H1 (cell line): Measurements from ENCODE around the gene AKAP8. TPM values are rescaled to one million over a fixed set of nuclear protein-coding genes. Genes with fewer than 3 reads are reported as not detected.

Experiments used
- CTCF ChIA-PET: fragments of 300-600 bp; sonication (Branson Sonifier 250); formaldehyde crosslinking; loops from one replicate; lab custom pipeline; 2021; ENCODE audit not compliant: partially characterized antibody; lab: Charles Lee
- POLR2A ChIA-PET: fragments of 300-600 bp; sonication (Branson Sonifier 250); formaldehyde crosslinking; loops from one replicate; lab custom pipeline; 2021; ENCODE audit warnings: inconsistent platforms; ENCODE audit not compliant: partially characterized antibody; lab: Charles Lee
- DNase-seq, 2 experiments: peaks; one replicate each; pipeline versions ENCODE4 v3.0.0 to v3.0.0-alpha.2; 2010 to 2022; ENCODE audit warnings: low spot score in 2 of 2, low read depth in 1 of 2, mixed read lengths in 1 of 2
- FAIRE-seq: peaks from 2 replicates; lab custom pipeline; 2011; peaks lifted over from hg19 to GRCh38; lab: Jason Lieb, UNC
- H2AFZ ChIP-seq: 2 replicates; pipeline ENCODE4 v1.8.1; 2012; ENCODE audit warnings: low read length, inconsistent platforms
- H2AK5ac ChIP-seq: 2 replicates; pipeline ENCODE4 v1.6.1; 2013; ENCODE audit warnings: low read depth, low read length
- H2BK120ac ChIP-seq: replicated peaks from 2 replicates; pipeline ENCODE3; 2013; ENCODE audit warnings: low read depth, low read length, inconsistent platforms
- H2BK12ac ChIP-seq: 2 replicates; pipeline ENCODE4 v1.6.1; 2013; ENCODE audit warnings: low read depth, low read length
- H2BK15ac ChIP-seq: 2 replicates; pipeline ENCODE4 v1.6.1; 2013; ENCODE audit warnings: low read length
- H2BK20ac ChIP-seq: 2 replicates; pipeline ENCODE4 v1.6.1; 2013; ENCODE audit warnings: low read length
- H2BK5ac ChIP-seq: 2 replicates; pipeline ENCODE4 v1.6.1; 2013; ENCODE audit warnings: low read depth, low read length
- H3K14ac ChIP-seq: 2 replicates; pipeline ENCODE4 v1.6.1; 2013; ENCODE audit warnings: inconsistent platforms; ENCODE audit not compliant: insufficient read length
- H3K18ac ChIP-seq: 2 replicates; pipeline ENCODE4 v1.6.1; 2013; ENCODE audit warnings: low read length; ENCODE audit errors: extremely low read depth
- H3K23ac ChIP-seq: 2 replicates; pipeline ENCODE4 v1.6.1; 2013; ENCODE audit warnings: inconsistent platforms; ENCODE audit not compliant: insufficient read length
- H3K23me2 ChIP-seq: 2 replicates; pipeline ENCODE4 v1.6.1; 2013; ENCODE audit warnings: low read depth, low read length
- H3K27ac ChIP-seq: 2 replicates; pipeline ENCODE4 v1.6.1; 2011; ENCODE audit warnings: low read depth, low read length, inconsistent platforms
- H3K27me3 ChIP-seq, 4 experiments: replicated peaks in 1 of 4; 1 replicate in 1 of 4; 2 replicates in 3 of 4; pipeline versions ENCODE4 v1.6.1 to v1.8.1; 2011 to 2013; ENCODE audit warnings: low read length in 3 of 4, mild to moderate bottlenecking in 3 of 4, inconsistent platforms in 2 of 4, mixed read lengths in 2 of 4, moderate library complexity in 1 of 4; ENCODE audit not compliant: control insufficient read depth in 3 of 4, insufficient read depth in 3 of 4; ENCODE audit errors: extremely low read depth in 1 of 4
- H3K36me3 ChIP-seq, 4 experiments: 2 replicates each; pipeline versions ENCODE4 v1.6.1 to v1.8.1; 2011 to 2013; ENCODE audit warnings: mild to moderate bottlenecking in 4 of 4, low read length in 3 of 4, moderate library complexity in 2 of 4, control low read depth in 1 of 4, inconsistent platforms in 1 of 4; ENCODE audit not compliant: insufficient read depth in 4 of 4, control insufficient read depth in 2 of 4
- H3K4ac ChIP-seq: replicated peaks from 2 replicates; pipeline ENCODE3; 2013; ENCODE audit warnings: low read length, low read depth, mixed read lengths, inconsistent platforms; ENCODE audit not compliant: insufficient read length
- H3K4me1 ChIP-seq, 4 experiments: replicated peaks in 1 of 4; 1 replicate in 1 of 4; 2 replicates in 3 of 4; pipeline versions ENCODE4 v1.6.1 to v1.8.1; 2011 to 2013; ENCODE audit warnings: low read length in 3 of 4, inconsistent platforms in 2 of 4, mixed read lengths in 1 of 4; ENCODE audit not compliant: insufficient read depth in 4 of 4, control insufficient read depth in 3 of 4
- H3K4me2 ChIP-seq, 2 experiments: 2 replicates each; pipeline versions ENCODE4 v1.6.1 to v1.8.1; 2011 to 2013; ENCODE audit warnings: low read depth in 2 of 2, low read length in 2 of 2, control low read depth in 1 of 2, inconsistent platforms in 1 of 2, mild to moderate bottlenecking in 1 of 2; ENCODE audit not compliant: insufficient read depth in 1 of 2
- H3K4me3 ChIP-seq, 4 experiments: fragments of 200-600, 300-600 bp in 1 of 4; sonication (generic), shearing (Covaris generic), sonication (Bioruptor Twin) in 1 of 4; 2 replicates each; pipeline versions ENCODE4 v1.5.1 to v1.8.1; 2011 to 2016; ENCODE audit warnings: low read length in 4 of 4, low read depth in 3 of 4, control low read depth in 2 of 4, inconsistent platforms in 2 of 4, mild to moderate bottlenecking in 2 of 4, mixed read lengths in 1 of 4, moderate library complexity in 1 of 4; ENCODE audit not compliant: insufficient read depth in 2 of 4; ENCODE audit errors: extremely low read depth in 1 of 4
- H3K56ac ChIP-seq: replicated peaks from 2 replicates; pipeline ENCODE3; 2013; ENCODE audit warnings: low read depth, mild to moderate bottlenecking, mixed read lengths, low read length, inconsistent platforms; ENCODE audit not compliant: insufficient read length
- H3K79me1 ChIP-seq: 2 replicates; pipeline ENCODE4 v1.6.1; 2013; ENCODE audit warnings: low read depth, low read length, control low read depth
- H3K79me2 ChIP-seq, 2 experiments: 2 replicates each; pipeline versions ENCODE4 v1.6.1 to v1.8.1; 2012 to 2013; ENCODE audit warnings: low read length in 2 of 2, mild to moderate bottlenecking in 2 of 2, inconsistent platforms in 1 of 2; ENCODE audit not compliant: insufficient read depth in 2 of 2, control insufficient read depth in 1 of 2
- H3K9ac ChIP-seq, 4 experiments: replicated peaks in 1 of 4; 1 replicate in 1 of 4; 2 replicates in 3 of 4; pipeline versions ENCODE4 v1.6.1 to v1.8.1; 2011 to 2013; ENCODE audit warnings: low read depth in 3 of 4, low read length in 3 of 4, control low read depth in 2 of 4, mild to moderate bottlenecking in 2 of 4, moderate library complexity in 2 of 4, inconsistent platforms in 1 of 4; ENCODE audit errors: extremely low read depth in 1 of 4
- H3K9me3 ChIP-seq, 2 experiments: 2 replicates each; pipeline versions ENCODE4 v1.6.1 to v1.8.1; 2012 to 2013; ENCODE audit warnings: mild to moderate bottlenecking in 2 of 2, moderate library complexity in 2 of 2, control low read depth in 1 of 2, inconsistent platforms in 1 of 2, low read depth in 1 of 2, low read length in 1 of 2, mixed read lengths in 1 of 2; ENCODE audit not compliant: insufficient read depth in 2 of 2
- H4K20me1 ChIP-seq, 2 experiments: replicated peaks in 1 of 2; 2 replicates each; pipeline versions ENCODE3 to v1.8.1; 2011 to 2013; ENCODE audit warnings: inconsistent platforms in 2 of 2, low read length in 2 of 2, mild to moderate bottlenecking in 1 of 2; ENCODE audit not compliant: insufficient read depth in 2 of 2, control insufficient read depth in 1 of 2
- H4K5ac ChIP-seq: 2 replicates; pipeline ENCODE4 v1.6.1; 2013; ENCODE audit warnings: low read length, low read depth, mixed read lengths, inconsistent platforms; ENCODE audit not compliant: insufficient read length
- H4K8ac ChIP-seq: 2 replicates; pipeline ENCODE4 v1.8.0; 2013; ENCODE audit warnings: mild to moderate bottlenecking, moderate library complexity, low read length, inconsistent platforms; ENCODE audit not compliant: insufficient read depth; ENCODE audit errors: extremely low read depth
- H4K91ac ChIP-seq: replicated peaks from 2 replicates; pipeline ENCODE3; 2013; ENCODE audit warnings: low read length, mixed read lengths, inconsistent platforms; ENCODE audit not compliant: insufficient read length
- SIRT6 ChIP-seq: IDR thresholded peaks from one replicate; pipeline ENCODE4 v1.7.1; 2012; ENCODE audit warnings: low read length, inconsistent platforms
- SRF ChIP-seq: IDR thresholded peaks from 2 replicates; pipeline ENCODE4 v1.6.1; 2011; ENCODE audit warnings: mild to moderate bottlenecking, low read depth, low read length, moderate library complexity
- YY1 ChIP-seq: IDR thresholded peaks from 2 replicates; pipeline ENCODE4 v1.6.1; 2011; ENCODE audit warnings: low read depth, mild to moderate bottlenecking, low read length
- WGBS, 2 experiments: shearing (Covaris generic) in 1 of 2; methylation state at CpG; one replicate each; pipeline versions ENCODE4 v1.1.6 to v1.1.7; 2013 to 2015; ENCODE audit warnings: low lambda C conversion rate in 2 of 2, mixed read lengths in 2 of 2, inconsistent platforms in 1 of 2, low coverage in 1 of 2, missing lambda C conversion rate in 1 of 2; ENCODE audit not compliant: insufficient replicate concordance in 2 of 2, insufficient coverage in 1 of 2, insufficient read length in 1 of 2; ENCODE audit errors: extremely low coverage in 1 of 2, missing lambda C conversion rate in 1 of 2; 5-methylcytosine and 5-hydroxymethylcytosine counted together
- polyA plus RNA-seq, 7 experiments: library from polyadenylated mRNA; depleted of rRNA in 3 of 7; stranded (reverse) in 5 of 7; unstranded in 2 of 7; fragments of >200 nt in 5 of 7; fragments of 200-250 nt in 2 of 7; gene quantifications; 1 replicate in 5 of 7; 2 replicates in 1 of 7; 4 replicates in 1 of 7; pipeline versions ENCODE4 v1.2.1 to v1.2.3, GENCODE V29; 2011 to 2013; ENCODE audit warnings: missing spikeins in 2 of 7, mixed read lengths in 2 of 7
- total RNA-seq: library from RNA; stranded (reverse); fragmentation: NEBNext Ultra II Directional; extraction: Animal tissue kit (Norgen Biotek cat#: 25700); gene quantifications from 2 replicates; pipeline ENCODE4 v1.2.1, GENCODE V29; 2021

AKAP8 gene
- total and polyA plus RNA-seq, 2 of the 8 experiments (the other 6 are each of a cell fraction or from before 2014, with no cell fraction given) = 17.0 to 41.0 TPM

DNA sequence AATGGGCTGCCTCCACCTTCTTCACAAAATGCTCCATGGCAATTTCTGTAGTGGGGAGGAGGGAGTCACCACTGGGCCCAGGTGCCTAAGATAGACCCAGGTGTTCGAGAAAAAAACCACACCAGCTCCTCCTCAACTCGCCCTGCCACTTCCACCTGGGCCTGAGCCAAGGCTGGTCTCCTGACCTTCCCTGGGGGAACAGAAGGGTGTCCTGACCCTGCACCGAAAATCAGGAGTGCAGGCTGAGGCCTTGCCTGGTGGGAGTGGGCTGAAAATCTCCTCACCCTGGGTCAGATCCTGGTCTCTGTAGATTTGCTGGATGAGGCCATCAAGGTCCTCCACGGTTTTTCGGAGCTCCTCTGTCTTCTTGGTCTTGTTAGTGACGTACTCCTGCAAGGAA, 17.6 kb upstream of the AKAP8 start:
- Histone ChIP-seq H3K27me3 (no peaks in the 10 kb centered on the region), H3K27ac (no peak overlapping the region)
- CTCF ChIA-PET = no interaction called here
- TF ChIP-seq SIRT6 (no peak), SRF (no peak), YY1 (no peak)

More for the DNA sequence above, 17.6 kb upstream of the AKAP8 start:
- H3K56ac ChIP-seq = no peak overlapping the region
- H3K4me3 ChIP-seq = no peak overlapping the region
- no peak overlapping the region for H2BK5ac ChIP-seq
- H3K23me2 ChIP-seq = no peaks in the 10 kb centered on the region
- H3K9ac ChIP-seq = no peak overlapping the region
- no peak overlapping the region for H3K14ac ChIP-seq
- no peaks in the 10 kb centered on the region for H3K9me3 ChIP-seq
- H3K36me3 ChIP-seq = peaks cover 24 to 53% (median 40%) of the 10 kb centered on the region in 4 experiments
- H2BK12ac ChIP-seq = no peak overlapping the region
- no peak overlapping the region for H2AFZ ChIP-seq
- peaks cover 10 to 18% of the 10 kb centered on the region in 2 experiments for H4K20me1 ChIP-seq
- no peak overlapping the region for H4K91ac ChIP-seq
- FAIRE-seq (no peak), DNase-seq (no peak)
- no peaks in the 10 kb centered on the region for H3K4me1 ChIP-seq
- no peak overlapping the region for H2BK15ac ChIP-seq
- H3K23ac ChIP-seq = no peak overlapping the region
- H4K8ac ChIP-seq = no peak overlapping the region; the same call in 1 of the 2 replicates
- H2BK120ac ChIP-seq = no peak overlapping the region
- 94% methylated on average over 6 of the region's 6 CpGs; no CpG with 5 or more reads in 1 of the 2 experiments for WGBS, 2 experiments
- H3K18ac ChIP-seq = no peak overlapping the region
- POLR2A ChIA-PET = interaction anchor here (0.6 to 7.0 kb wide), 4 partner anchors 18 to 194 kb away, joined by 3 to 36 read pairs (median 3); partner anchors contain the start of gene AKAP8
- peaks cover 0 to 24% of the 10 kb centered on the region in 2 experiments; a peak in 2 of 4 replicates for H3K79me2 ChIP-seq
- peaks cover 9% of the 10 kb centered on the region for H3K79me1 ChIP-seq
- no peak overlapping the region for H3K4me2 ChIP-seq
- H4K5ac ChIP-seq = no peak overlapping the region
- no peak overlapping the region for H2AK5ac ChIP-seq
- H2BK20ac ChIP-seq = no peak overlapping the region
- H3K4ac ChIP-seq = no peak overlapping the region
